ENCODE results near the gene SPA17. TPM values are rescaled to one million over a fixed set of nuclear protein-coding genes. Genes with fewer than 3 reads are reported as not detected.

The SPA17 gene
- total and polyA plus RNA-seq, 5 donors from 2014 or later: 0.22 to 2.5 (median 1.1) TPM

DNA sequence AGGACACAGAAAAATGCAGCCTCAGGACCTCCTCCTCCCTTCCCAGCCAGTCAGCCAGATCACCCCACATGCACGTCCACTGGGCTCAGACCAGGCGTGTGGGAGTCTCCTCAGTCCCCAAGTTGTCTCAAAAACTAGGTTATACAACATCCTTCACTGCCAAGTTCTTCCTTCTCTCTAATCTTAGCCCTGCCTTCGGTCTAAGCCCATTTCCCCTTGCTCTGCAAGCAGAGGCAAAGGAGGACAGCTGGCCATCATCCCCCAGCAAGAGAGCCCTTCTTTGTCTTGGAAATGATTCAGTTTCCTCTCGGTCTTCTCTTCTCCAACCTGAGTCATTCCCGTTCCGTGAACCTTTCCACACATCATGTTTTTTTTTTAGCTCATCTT lies 52.0 kb downstream of the SPA17 start:
- Histone ChIP-seq H3K9me3 (ENCODE audit: control insufficient read depth in 2 of 2, low read length in 2 of 2) (no peaks in the 10 kb centered on the region), H3K27ac (ENCODE audit: insufficient read depth, low read length, poor library complexity, severe bottlenecking) (no peak overlapping the region), H3K36me3 (ENCODE audit: control insufficient read depth, insufficient read depth, low read length) (no peaks in the 10 kb centered on the region), H3K27me3 (ENCODE audit: control insufficient read depth, insufficient read depth, low read length) (peaks cover 16% of the 10 kb centered on the region), H3K4me3 (ENCODE audit: low read depth, low read length) (no peak overlapping the region), H3K4me1 (ENCODE audit: control insufficient read depth, insufficient read depth, low read length, poor library complexity, severe bottlenecking) (no peaks in the 10 kb centered on the region)
- Mint-ChIP-seq H3K36me3 (no peaks in the 10 kb centered on the region), H3K9me3 (peaks cover 0 to 2% (median 0%) of the 10 kb centered on the region in 7 donors), H3K4me3 (no peak overlapping the region), H3K27me3 (peaks cover 34% of the 10 kb centered on the region), H3K27ac (no peak overlapping the region), H3K4me1 (peaks cover 0 to 11% (median 1%) of the 10 kb centered on the region in 4 donors)
- no peak for ATAC-seq (ENCODE audit: low read depth in 2 of 2)
- DNase-seq: no peak

GRCh38 chr11:124727474-124727873 lies 53.8 kb downstream of the SPA17 start:
- DNase-seq: no peak
- Mint-ChIP-seq H3K36me3 (no peaks in the 10 kb centered on the region), H3K27ac (no peak overlapping the region), H3K27me3 (peaks cover 26% of the 10 kb centered on the region), H3K4me3 (no peak overlapping the region), H3K9me3 (no peaks in the 10 kb centered on the region), H3K4me1 (peaks cover 0 to 10% (median 1%) of the 10 kb centered on the region in 4 donors)
- Histone ChIP-seq H3K4me1 (ENCODE audit: control insufficient read depth, insufficient read depth, low read length, poor library complexity, severe bottlenecking) (no peaks in the 10 kb centered on the region), H3K27me3 (ENCODE audit: control insufficient read depth, insufficient read depth, low read length) (peaks cover 11% of the 10 kb centered on the region), H3K9me3 (ENCODE audit: control insufficient read depth in 2 of 2, low read length in 2 of 2) (no peaks in the 10 kb centered on the region), H3K4me3 (ENCODE audit: low read depth, low read length) (no peak overlapping the region), H3K36me3 (ENCODE audit: control insufficient read depth, insufficient read depth, low read length) (no peaks in the 10 kb centered on the region), H3K27ac (ENCODE audit: insufficient read depth, low read length, poor library complexity, severe bottlenecking) (no peak overlapping the region)
- ATAC-seq (ENCODE audit: low read depth in 2 of 2): no peak

- Mint-ChIP-seq H3K27me3 (peaks cover 21% of the 10 kb centered on the region), H3K9me3 (no peaks in the 10 kb centered on the region), H3K4me3 (no peak overlapping the region), H3K27ac (no peak overlapping the region), H3K36me3 (no peaks in the 10 kb centered on the region), H3K4me1 (peaks cover 0 to 5% (median 1%) of the 10 kb centered on the region in 4 donors)
- no peaks in the 10 kb centered on the region for H3K9me3 ChIP-seq (ENCODE audit: control insufficient read depth in 2 of 2, low read length in 2 of 2)
- H3K4me1 ChIP-seq (ENCODE audit: control insufficient read depth, insufficient read depth, low read length, poor library complexity, severe bottlenecking): no peaks in the 10 kb centered on the region
- no peak for DNase-seq
- no peak overlapping the region for H3K27ac ChIP-seq (ENCODE audit: insufficient read depth, low read length, poor library complexity, severe bottlenecking)
- H3K36me3 ChIP-seq (ENCODE audit: control insufficient read depth, insufficient read depth, low read length): no peaks in the 10 kb centered on the region
- H3K4me3 ChIP-seq (ENCODE audit: low read depth, low read length): no peak overlapping the region
- no peak for ATAC-seq (ENCODE audit: low read depth in 2 of 2)
- peaks cover 10% of the 10 kb centered on the region for H3K27me3 ChIP-seq (ENCODE audit: control insufficient read depth, insufficient read depth, low read length)
Measured at GRCh38 chr11:124728134-124728533, 54.4 kb downstream of the SPA17 start.

DNA sequence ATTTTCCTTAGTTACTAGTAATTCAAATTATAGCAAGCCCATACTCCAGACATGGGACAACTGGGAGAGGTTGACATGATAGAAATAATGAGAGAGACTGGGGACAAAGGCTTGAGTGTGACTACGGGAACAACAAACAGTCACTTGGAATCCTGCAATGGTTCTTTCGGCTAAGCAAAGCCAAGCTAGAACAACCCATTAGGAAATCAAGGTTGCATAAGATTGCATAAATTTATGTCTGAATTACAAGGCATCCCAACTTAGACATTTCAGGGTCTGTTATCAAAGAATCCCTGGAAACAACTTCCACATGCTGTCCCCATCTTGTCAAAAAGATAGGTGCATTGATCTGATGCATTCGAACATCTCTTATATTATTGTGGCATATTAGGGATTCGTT lies 55.9 kb downstream of the SPA17 start:
- no peaks in the 10 kb centered on the region for H3K4me1 ChIP-seq (ENCODE audit: control insufficient read depth, insufficient read depth, low read length, poor library complexity, severe bottlenecking)
- H3K9me3 Mint-ChIP-seq: no peaks in the 10 kb centered on the region
- peaks cover 0 to 5% (median 1%) of the 10 kb centered on the region in 4 donors for H3K4me1 Mint-ChIP-seq

GRCh38 chr11:124732230-124732629 lies 58.5 kb downstream of the SPA17 start:
- peaks cover 2% of the 10 kb centered on the region for H3K27me3 ChIP-seq (ENCODE audit: control insufficient read depth, insufficient read depth, low read length)
- H3K9me3 ChIP-seq (ENCODE audit: control insufficient read depth in 2 of 2, low read length in 2 of 2): no peaks in the 10 kb centered on the region
- Mint-ChIP-seq H3K4me3 (no peak overlapping the region), H3K27ac (no peak overlapping the region), H3K27me3 (peaks cover 19% of the 10 kb centered on the region), H3K9me3 (no peaks in the 10 kb centered on the region), H3K4me1 (peaks cover 0 to 3% (median 0%) of the 10 kb centered on the region in 4 donors), H3K36me3 (no peaks in the 10 kb centered on the region)
- no peaks in the 10 kb centered on the region for H3K4me1 ChIP-seq (ENCODE audit: control insufficient read depth, insufficient read depth, low read length, poor library complexity, severe bottlenecking)
- no peak overlapping the region for H3K27ac ChIP-seq (ENCODE audit: insufficient read depth, low read length, poor library complexity, severe bottlenecking)
- no peaks in the 10 kb centered on the region for H3K36me3 ChIP-seq (ENCODE audit: control insufficient read depth, insufficient read depth, low read length)
- no peak overlapping the region for H3K4me3 ChIP-seq (ENCODE audit: low read depth, low read length)
- ATAC-seq (ENCODE audit: low read depth in 2 of 2): no peak
- DNase-seq: no peak

More for the DNA sequence above, 55.9 kb downstream of the SPA17 start:
- Mint-ChIP-seq H3K4me3 (no peak overlapping the region), H3K36me3 (no peaks in the 10 kb centered on the region), H3K27me3 (peaks cover 21% of the 10 kb centered on the region), H3K27ac (no peak overlapping the region)
- no peak overlapping the region for H3K4me3 ChIP-seq (ENCODE audit: low read depth, low read length)
- no peaks in the 10 kb centered on the region for H3K36me3 ChIP-seq (ENCODE audit: control insufficient read depth, insufficient read depth, low read length)
- H3K9me3 ChIP-seq (ENCODE audit: control insufficient read depth in 2 of 2, low read length in 2 of 2): no peaks in the 10 kb centered on the region
- H3K27ac ChIP-seq (ENCODE audit: insufficient read depth, low read length, poor library complexity, severe bottlenecking): no peak overlapping the region
- H3K27me3 ChIP-seq (ENCODE audit: control insufficient read depth, insufficient read depth, low read length): peaks cover 7% of the 10 kb centered on the region
- ATAC-seq (ENCODE audit: low read depth in 2 of 2) (no peak), DNase-seq (no peak)

DNA sequence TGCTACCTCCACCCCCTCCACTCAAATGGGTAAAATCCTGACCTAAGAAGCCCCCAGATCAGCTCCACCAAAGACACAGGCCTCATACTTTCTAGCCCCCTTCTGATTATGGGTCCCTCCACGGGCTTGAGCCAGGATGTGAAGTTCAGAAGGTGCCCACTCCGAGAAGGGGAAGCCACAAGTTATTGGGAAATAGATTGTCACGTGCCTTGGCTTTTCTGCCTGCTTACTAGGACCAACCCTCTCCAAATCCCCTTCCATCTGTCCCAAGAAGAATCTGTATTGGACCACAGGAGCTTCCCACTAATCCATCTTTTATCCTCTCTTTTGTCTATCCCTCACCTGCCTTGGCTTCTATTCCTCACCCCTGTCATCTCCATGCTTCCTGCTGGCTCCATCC lies 63.0 kb downstream of the SPA17 start:
- no peaks in the 10 kb centered on the region for H3K36me3 Mint-ChIP-seq
- no peaks in the 10 kb centered on the region for H3K9me3 Mint-ChIP-seq
- Histone ChIP-seq H3K27ac (ENCODE audit: insufficient read depth, low read length, poor library complexity, severe bottlenecking) (no peak overlapping the region), H3K4me1 (ENCODE audit: control insufficient read depth, insufficient read depth, low read length, poor library complexity, severe bottlenecking) (peaks cover 18% of the 10 kb centered on the region), H3K4me3 (ENCODE audit: low read depth, low read length) (no peak overlapping the region), H3K9me3 (ENCODE audit: control insufficient read depth in 2 of 2, low read length in 2 of 2) (no peaks in the 10 kb centered on the region), H3K27me3 (ENCODE audit: control insufficient read depth, insufficient read depth, low read length) (peaks cover 7% of the 10 kb centered on the region), H3K36me3 (ENCODE audit: control insufficient read depth, insufficient read depth, low read length) (no peaks in the 10 kb centered on the region)
- ATAC-seq (ENCODE audit: low read depth in 2 of 2): no peak
- no peak overlapping the region for H3K27ac Mint-ChIP-seq
- H3K27me3 Mint-ChIP-seq: peaks cover 40% of the 10 kb centered on the region
- no peak for DNase-seq
- peak overlapping the region in 1 of 4 donors; percentile 5 for H3K4me3 Mint-ChIP-seq
- peaks cover 4 to 24% (median 9%) of the 10 kb centered on the region in 4 donors for H3K4me1 Mint-ChIP-seq

GRCh38 chr11:124737638-124738305 lies 64.1 kb downstream of the SPA17 start:
- H3K4me3 Mint-ChIP-seq: peak overlapping the region in 1 of 4 donors; percentile 33
- H3K27me3 ChIP-seq (ENCODE audit: control insufficient read depth, insufficient read depth, low read length): peaks cover 7% of the 10 kb centered on the region
- ATAC-seq (ENCODE audit: low read depth in 2 of 2): no peak

More at GRCh38 chr11:124737638-124738305, 64.1 kb downstream of the SPA17 start:
- H3K27ac ChIP-seq (ENCODE audit: insufficient read depth, low read length, poor library complexity, severe bottlenecking): no peak overlapping the region
- no peaks in the 10 kb centered on the region for H3K36me3 Mint-ChIP-seq
- peaks cover 18% of the 10 kb centered on the region for H3K4me1 ChIP-seq (ENCODE audit: control insufficient read depth, insufficient read depth, low read length, poor library complexity, severe bottlenecking)
- H3K9me3 Mint-ChIP-seq: no peaks in the 10 kb centered on the region
- H3K4me1 Mint-ChIP-seq: peaks cover 4 to 24% (median 9%) of the 10 kb centered on the region in 4 donors
- no peak for DNase-seq
- H3K27ac Mint-ChIP-seq: no peak overlapping the region
- H3K4me3 ChIP-seq (ENCODE audit: low read depth, low read length): no peak overlapping the region
- no peaks in the 10 kb centered on the region for H3K36me3 ChIP-seq (ENCODE audit: control insufficient read depth, insufficient read depth, low read length)
- no peaks in the 10 kb centered on the region for H3K9me3 ChIP-seq (ENCODE audit: control insufficient read depth in 2 of 2, low read length in 2 of 2)
- peaks cover 40% of the 10 kb centered on the region for H3K27me3 Mint-ChIP-seq

Measured in CD4-positive, CD25-positive, alpha-beta regulatory T cell (primary cell).